NOMO-1 treated with DMSO at 0.1 percent for 48 hours (cell line): ENCODE results near the gene CRYGA.

Experiments used
- DNase-seq: peaks from one replicate; lab custom pipeline; 2025; ENCODE audit not compliant: unreplicated experiment; lab: John Stamatoyannopoulos, UW

CRYGA gene, protein sequence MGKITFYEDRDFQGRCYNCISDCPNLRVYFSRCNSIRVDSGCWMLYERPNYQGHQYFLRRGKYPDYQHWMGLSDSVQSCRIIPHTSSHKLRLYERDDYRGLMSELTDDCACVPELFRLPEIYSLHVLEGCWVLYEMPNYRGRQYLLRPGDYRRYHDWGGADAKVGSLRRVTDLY

DNA sequence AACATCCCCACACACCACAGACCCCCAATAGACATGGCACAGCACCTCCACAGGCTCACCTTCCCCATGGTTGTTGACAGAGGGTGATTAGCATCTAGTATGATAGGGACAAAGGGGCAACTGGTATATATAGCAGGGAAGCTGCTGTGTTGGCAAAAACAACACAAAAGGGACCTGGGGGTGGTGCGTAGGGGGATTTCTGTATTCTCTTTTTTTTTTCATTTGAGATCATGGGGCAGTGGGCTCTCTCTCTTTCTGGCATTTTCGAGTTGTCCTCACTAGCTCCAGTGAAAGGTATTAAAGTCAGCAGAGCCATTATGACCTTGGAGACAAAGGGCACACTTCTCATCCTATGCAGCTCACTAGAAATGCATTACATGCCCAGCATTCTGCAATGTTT is at the start of gene CRYGA:
Gene CRYGA, minus strand, starts transcription at position 101 of the 400 bp plus-strand sequence. Its CDS starts 33 bp downstream, at position 68.
- no peak for DNase-seq

DNA sequence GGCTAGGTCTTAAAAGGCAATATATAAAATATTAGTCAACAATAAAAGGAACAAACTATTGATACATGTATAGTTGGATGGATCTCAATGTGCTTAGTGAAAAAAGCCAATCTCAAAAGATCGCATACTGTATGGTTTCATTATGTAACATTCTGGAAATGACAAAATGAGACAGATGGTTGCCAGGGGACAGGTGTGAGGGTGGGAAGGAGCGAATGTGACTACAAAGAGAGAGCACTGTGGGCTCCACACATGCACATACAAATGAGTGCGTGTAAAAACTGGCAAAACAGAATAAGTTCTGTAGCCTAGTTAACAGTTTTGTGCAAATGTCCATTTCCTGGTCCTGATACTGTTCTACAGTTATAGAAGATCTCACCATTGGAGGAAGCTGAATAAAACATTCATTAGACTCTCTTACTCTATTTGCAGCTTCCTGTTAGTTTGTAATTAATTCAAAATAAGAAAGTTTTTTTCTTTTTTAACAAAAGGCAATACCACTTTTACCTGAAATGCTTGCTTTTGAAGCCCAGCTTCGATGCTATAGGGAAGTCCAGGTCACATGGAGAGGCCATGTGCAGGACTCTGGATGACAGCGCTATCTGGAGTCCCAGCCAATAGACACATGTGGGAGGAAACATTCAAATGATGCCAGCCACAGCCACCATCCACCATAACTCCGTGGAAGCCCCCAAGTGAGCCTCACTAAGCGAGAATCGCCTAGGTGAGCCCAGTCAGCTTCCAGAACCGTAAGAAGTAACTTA is 47.5 kb upstream of the CRYGA start:
- no peak for DNase-seq

GRCh38 chr2:208208335-208209085 is 45.1 kb upstream of the CRYGA start:
- no peak for DNase-seq

- no peak for DNase-seq
Observed at GRCh38 chr2:208207769-208208168, 44.4 kb upstream of the CRYGA start.

GRCh38 chr2:208204166-208204565 is 40.8 kb upstream of the CRYGA start:
- no peak for DNase-seq

DNA sequence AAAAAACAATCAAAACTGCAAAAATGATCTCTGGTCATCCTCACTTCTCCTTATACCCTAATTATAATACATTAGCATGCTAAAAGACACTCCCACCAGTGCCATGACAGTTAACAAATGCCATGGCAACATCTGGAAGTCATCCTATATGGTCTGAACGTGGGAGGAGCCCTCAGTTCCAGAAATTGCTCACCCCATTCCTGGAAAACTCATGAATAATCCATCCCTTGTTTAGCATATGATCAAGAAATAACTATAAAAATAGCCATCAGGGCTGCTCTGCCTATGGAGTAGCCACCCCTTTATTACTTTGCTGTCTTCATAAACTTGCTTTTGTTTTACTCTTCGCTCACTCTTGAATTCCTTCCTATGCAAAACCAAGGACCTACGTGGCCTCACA is 32.1 kb upstream of the CRYGA start:
- DNase-seq, result no peak

DNA sequence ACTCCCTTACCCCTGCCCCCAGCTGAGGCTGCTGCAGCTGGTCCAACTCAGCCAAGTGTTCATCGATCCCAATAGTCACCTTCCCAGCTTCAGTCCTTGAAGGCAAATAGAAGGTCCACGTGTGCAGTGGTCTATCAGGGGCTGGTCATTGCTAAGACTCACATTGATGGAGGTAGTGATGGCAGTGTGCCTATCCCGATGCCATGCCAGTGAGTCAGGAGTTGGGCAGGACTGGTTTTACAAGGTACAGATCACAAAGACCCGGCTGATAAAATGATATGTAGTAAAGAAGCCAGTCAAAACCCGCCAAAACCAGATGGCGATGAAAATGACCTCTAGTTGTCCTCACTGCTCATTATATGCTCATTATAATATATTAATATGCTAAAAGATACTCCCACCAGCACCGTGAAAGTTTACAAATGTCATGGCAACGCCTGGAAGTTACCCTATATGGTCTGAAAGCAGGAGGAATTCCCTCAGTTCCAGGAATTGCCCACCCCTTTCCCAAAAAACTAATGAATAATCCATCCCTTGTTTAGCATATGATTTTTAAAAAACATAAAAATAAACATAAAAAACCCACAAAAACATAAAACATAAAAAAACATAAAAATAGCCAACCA is 29.3 kb upstream of the CRYGA start:
- DNase-seq, result no peak

- DNase-seq, result no peak
Observed at GRCh38 chr2:208189810-208190503, 26.6 kb upstream of the CRYGA start, which contains the start of gene C2orf80. Gene C2orf80 (minus strand): TSS chr2:208190030. CDS start chr2:208186986, 3,044 bp downstream.

- no peak for DNase-seq
Observed at GRCh38 chr2:208189069-208189809, 25.9 kb upstream of the CRYGA start.

DNA sequence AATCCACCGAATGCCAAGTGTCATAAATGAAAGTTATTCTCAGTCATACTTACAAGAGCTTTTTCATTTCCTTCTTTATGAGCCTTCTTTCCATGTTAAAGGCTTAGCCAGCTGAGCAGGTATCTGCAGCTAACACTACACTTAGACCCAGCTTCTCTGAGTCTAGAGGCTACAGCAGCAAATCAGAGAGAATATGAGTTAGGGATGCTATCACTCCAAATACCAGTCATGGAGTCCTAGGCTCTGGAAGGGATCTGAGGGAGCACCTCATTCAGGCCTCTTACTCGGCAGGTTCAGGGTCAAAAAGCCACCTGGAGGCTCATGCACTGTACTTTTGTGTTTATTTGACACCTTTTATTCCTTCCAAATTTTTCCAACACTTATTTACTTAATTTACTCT is 23.5 kb upstream of the CRYGA start:
- no peak for DNase-seq

DNA sequence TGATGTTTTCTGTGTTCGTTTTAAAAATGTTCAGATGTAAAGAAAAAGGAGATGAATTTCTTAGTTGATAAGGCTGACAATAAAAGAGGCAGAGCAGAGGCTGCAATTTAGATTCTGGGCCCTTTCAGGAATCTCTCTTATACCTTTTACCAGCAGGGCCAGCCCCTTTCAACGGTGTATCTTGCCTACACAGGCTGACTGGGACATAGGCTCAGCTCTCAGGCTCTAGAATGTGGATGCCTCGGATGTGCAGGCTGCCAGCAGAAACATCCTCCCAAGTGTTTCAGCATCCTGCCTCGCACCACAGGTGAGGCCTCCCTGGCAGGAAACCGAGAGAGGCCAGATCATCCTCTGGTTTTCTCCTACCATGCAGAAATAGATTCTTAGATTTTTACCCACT is 23.1 kb upstream of the CRYGA start:
- no peak for DNase-seq

DNA sequence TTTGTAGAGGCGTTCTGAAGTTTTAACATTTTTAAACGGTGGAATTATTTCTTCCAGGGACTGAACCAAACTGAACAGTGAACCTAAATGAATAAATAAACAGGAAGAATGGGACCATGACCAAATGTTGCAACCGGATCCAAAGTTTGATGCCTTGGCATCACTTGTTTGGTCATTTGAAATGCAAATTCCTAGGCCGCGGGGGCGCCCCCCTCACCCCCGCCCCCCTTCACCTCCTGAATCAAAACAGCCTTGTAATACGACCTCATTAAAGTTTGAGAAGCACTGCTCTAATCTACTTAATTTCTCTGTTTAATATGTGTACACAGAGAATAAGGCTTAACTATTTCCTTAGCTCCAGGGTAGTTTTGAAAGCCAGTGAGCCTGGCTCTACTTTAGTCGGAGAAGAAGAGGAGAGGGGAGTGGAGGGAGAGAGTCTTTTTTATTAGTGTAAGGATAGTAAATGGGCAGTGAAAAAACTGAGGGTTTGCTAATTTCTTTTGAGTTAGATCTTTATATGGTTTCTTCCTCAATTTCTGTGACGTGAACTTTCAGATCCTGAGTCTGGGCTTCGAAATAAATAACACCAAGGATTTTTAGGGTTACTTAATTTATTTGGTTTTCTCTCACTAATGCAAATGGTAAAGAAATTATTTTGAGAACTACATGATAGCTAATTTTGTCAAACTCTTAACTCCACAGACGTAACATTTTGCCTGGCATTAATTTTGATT is 20.8 kb upstream of the CRYGA start:
- peak; percentile 26 for DNase-seq

GRCh38 chr2:208183526-208183925 is 20.1 kb upstream of the CRYGA start:
- peak; percentile 17 for DNase-seq

DNA sequence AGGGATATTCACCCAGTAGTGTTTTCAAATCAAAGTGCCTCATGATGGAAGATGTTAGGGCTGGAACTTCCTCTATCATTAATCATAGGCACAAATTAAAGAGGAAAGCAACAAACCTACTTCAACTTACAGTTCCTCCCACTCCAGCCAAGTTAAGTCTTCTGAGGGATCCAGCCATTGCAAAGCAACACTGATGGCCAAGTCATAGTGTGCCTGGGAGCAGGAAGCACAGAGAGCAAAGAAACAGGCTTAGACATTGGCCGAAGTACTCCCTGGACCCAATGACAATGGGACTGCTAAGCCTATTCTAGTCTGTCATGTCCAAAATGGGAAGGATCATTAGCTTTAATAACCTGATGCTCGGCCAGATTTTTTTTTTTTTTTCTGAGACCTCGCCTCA is 19.4 kb upstream of the CRYGA start:
- DNase-seq, result peak; percentile 7

DNA sequence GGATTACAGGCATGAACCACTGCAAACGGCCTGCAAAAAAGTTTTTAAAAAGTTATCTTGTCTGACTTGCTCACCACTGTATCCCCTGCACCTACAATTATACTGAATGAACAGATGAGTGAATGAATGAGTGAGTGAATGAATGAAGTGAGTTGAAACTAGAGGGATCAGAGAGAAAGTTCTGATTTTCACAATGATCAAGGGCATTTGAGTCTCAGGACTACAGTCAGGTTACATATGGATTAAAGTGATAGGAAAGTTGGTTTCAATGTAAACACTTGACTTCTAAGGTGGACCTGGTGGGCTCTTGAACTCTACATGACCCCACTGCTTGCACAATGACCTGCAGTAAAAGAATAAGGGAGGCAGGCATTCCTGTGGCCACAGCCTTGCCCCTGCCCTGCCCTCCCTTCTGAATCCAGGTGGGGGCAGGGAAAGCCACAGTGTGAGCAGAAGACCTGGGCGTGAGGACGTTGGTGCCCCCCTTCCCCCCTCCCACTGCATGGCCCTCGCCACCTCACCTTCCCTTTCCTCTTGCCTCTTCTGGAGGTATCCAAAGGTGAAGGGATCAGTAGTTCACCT is 15.7 kb upstream of the CRYGA start:
- no peak for DNase-seq

- DNase-seq, result no peak
Observed at GRCh38 chr2:208175840-208176153, 12.4 kb upstream of the CRYGA start.

GRCh38 chr2:208175069-208175839 is 11.9 kb upstream of the CRYGA start:
- DNase-seq, result peak; percentile 63

GRCh38 chr2:208174144-208174543 is 10.8 kb upstream of the CRYGA start:
- no peak for DNase-seq

DNA sequence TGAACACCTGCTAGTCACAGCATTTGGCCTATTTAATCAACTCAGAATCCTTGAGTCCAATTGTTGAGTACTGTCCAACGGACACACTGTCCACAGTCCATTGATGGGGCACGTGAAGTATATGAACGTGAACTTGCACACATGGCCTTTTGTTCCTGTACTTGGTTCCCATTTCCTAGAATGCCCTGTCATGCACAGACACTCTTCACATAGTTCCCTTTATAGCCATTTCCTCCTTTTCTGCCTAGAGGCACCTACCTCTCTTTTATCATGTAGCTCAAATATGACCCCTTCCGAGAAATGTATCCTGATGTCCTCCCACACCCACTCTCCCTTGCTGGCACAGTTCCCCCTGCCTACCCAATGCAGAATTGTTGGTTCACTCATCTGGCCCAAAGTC is 8.7 kb upstream of the CRYGA start:
- peak; percentile 82 for DNase-seq
